ENCODE data around the gene ARFGAP2.

- TF ChIP-seq CTCF (optimal IDR thresholded peaks at IDR 0.05 in 1 of 3, IDR thresholded peaks at IDR 0.05 in 1 of 3, conservative IDR thresholded peaks at IDR 0.05 in 1 of 3; ENCODE audit: extremely low read depth in 1 of 3, insufficient read depth in 2 of 3, low read length in 3 of 3): no peak
- no peak for TF ChIP-seq EZH2 (IDR thresholded peaks at IDR 0.05; ENCODE audit: low read length)
Measured at GRCh38 chr11:47183031-47183856, 6.6 kb upstream of the ARFGAP2 start.
